ENCODE measurements around the gene PLXNB1. TPM values are rescaled to one million over a fixed set of nuclear protein-coding genes. Genes with fewer than 3 reads are reported as not detected.

The PLXNB1 gene
- total and polyA plus RNA-seq, 4 donors: 36.0 to 123 (median 86.1) TPM

DNA sequence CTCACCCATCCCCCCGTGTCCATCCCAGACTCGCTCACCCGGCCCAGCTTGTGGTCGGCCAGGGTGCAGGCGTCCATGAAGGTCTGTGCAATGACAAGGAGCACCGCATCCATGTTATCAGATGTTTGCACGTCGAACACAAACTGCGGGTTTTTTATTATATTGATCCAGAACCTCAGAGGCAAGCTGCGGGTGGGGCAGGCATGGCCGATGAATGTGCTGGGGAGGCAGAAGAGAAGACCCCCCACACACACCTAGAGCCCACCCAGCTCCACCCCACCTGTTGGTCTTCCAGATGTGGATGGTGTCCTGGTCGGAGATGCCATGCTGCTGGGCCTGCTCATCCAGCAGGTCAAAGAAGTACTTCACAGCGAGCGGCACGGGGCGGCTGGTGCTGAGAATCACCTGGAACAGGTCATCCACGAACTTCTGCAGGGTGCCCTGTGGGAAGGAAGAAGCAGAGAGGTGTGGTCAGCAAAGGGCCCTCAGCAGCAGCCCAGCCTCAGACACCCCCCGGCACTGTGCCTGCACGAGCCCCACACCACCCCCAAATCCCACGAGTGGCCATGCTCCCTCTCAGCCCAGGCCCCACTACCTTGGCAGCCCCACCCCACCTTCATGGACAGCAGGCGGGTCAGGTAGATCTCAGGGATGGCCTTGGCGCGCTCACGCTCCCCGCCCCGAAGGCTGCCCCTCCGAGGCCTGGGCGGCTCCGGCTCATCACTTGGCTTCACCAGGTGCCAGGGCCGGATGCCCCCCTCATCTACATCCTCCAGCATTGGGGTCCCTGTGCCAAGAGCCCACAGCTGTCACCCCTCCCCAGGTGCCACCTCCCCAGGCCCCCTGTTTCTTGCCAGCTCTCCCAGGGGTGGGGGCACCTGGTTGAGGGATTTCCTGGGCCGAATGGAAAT, 20.3 kb downstream of the PLXNB1 start:
- no peak overlapping the region for H3K4me3 ChIP-seq
- no peak overlapping the region for H3K9ac ChIP-seq (ENCODE audit: insufficient read depth in 1 of 2, low read length in 2 of 2)
- peak in 1 of 3 donors; percentile 8 for DNase-seq
- H3K27ac ChIP-seq (ENCODE audit: low read depth in 1 of 2, low read length in 1 of 2): no peak overlapping the region
- H3K36me3 ChIP-seq (ENCODE audit: control insufficient read depth in 4 of 4, insufficient read depth in 4 of 4, low read length in 4 of 4): peaks cover 10 to 72% (median 41%) of the 10 kb centered on the region in 4 donors
- TF ChIP-seq, protein P1, sequence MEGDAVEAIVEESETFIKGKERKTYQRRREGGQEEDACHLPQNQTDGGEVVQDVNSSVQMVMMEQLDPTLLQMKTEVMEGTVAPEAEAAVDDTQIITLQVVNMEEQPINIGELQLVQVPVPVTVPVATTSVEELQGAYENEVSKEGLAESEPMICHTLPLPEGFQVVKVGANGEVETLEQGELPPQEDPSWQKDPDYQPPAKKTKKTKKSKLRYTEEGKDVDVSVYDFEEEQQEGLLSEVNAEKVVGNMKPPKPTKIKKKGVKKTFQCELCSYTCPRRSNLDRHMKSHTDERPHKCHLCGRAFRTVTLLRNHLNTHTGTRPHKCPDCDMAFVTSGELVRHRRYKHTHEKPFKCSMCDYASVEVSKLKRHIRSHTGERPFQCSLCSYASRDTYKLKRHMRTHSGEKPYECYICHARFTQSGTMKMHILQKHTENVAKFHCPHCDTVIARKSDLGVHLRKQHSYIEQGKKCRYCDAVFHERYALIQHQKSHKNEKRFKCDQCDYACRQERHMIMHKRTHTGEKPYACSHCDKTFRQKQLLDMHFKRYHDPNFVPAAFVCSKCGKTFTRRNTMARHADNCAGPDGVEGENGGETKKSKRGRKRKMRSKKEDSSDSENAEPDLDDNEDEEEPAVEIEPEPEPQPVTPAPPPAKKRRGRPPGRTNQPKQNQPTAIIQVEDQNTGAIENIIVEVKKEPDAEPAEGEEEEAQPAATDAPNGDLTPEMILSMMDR (IDR thresholded peaks at IDR 0.05; ENCODE audit: control extremely low read depth, extremely low read depth): no peak
- H3K9me3 ChIP-seq (ENCODE audit: control insufficient read depth in 4 of 4, insufficient read depth in 3 of 4, low read length in 3 of 4): no peaks in the 10 kb centered on the region
- no peaks in the 10 kb centered on the region for H3K4me1 ChIP-seq (ENCODE audit: control insufficient read depth in 5 of 5, insufficient read depth in 5 of 5, low read length in 5 of 5)
- WGBS, 2 donors: 95 to 96% methylated on average over 31 of the region's 31 CpGs
- no peak for ATAC-seq (ENCODE audit: insufficient read depth, low FRiP score)
- no peaks in the 10 kb centered on the region for H3K27me3 ChIP-seq (ENCODE audit: control insufficient read depth in 3 of 3, insufficient read depth in 3 of 3, low read length in 2 of 3)

DNA sequence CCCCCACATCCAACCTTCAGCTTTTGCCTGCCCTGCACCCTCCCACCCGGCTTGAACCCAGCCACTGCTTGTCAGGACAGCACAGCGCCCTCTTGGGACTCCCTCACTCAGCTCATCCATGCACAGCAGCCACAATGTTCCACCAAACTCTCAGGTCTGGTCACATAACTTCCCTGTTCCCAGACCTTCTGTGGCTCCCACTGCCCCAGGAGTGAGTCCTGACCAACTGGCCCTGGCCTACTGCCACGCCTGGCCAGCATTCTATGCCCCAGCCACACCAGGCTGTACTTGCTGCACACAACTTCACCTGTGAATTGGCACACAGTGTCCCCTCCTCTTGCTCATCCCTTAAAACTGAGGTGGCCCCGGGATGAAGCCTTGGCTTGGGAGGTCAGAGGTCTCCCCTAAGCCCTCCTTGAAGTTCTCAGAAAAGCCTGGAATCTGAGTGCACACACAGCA, 21.0 kb downstream of the PLXNB1 start:
- TF ChIP-seq, protein P1 (IDR thresholded peaks at IDR 0.05; ENCODE audit: control extremely low read depth, extremely low read depth): no peak
- peaks cover 10 to 71% (median 41%) of the 10 kb centered on the region in 4 donors for H3K36me3 ChIP-seq (ENCODE audit: control insufficient read depth in 4 of 4, insufficient read depth in 4 of 4, low read length in 4 of 4)
- no peaks in the 10 kb centered on the region for H3K27me3 ChIP-seq (ENCODE audit: control insufficient read depth in 3 of 3, insufficient read depth in 3 of 3, low read length in 2 of 3)
- H3K27ac ChIP-seq (ENCODE audit: low read depth in 1 of 2, low read length in 1 of 2): no peak overlapping the region
- WGBS, 2 donors: 86 to 96% methylated on average over 4 of the region's 4 CpGs
- no peak for ATAC-seq (ENCODE audit: insufficient read depth, low FRiP score)
- peak in 1 of 3 donors; percentile 9 for DNase-seq
- H3K4me3 ChIP-seq: no peak overlapping the region
- no peaks in the 10 kb centered on the region for H3K9me3 ChIP-seq (ENCODE audit: control insufficient read depth in 4 of 4, insufficient read depth in 3 of 4, low read length in 3 of 4)
- H3K9ac ChIP-seq (ENCODE audit: insufficient read depth in 1 of 2, low read length in 2 of 2): no peak overlapping the region
- H3K4me1 ChIP-seq (ENCODE audit: control insufficient read depth in 5 of 5, insufficient read depth in 5 of 5, low read length in 5 of 5): no peaks in the 10 kb centered on the region

DNA sequence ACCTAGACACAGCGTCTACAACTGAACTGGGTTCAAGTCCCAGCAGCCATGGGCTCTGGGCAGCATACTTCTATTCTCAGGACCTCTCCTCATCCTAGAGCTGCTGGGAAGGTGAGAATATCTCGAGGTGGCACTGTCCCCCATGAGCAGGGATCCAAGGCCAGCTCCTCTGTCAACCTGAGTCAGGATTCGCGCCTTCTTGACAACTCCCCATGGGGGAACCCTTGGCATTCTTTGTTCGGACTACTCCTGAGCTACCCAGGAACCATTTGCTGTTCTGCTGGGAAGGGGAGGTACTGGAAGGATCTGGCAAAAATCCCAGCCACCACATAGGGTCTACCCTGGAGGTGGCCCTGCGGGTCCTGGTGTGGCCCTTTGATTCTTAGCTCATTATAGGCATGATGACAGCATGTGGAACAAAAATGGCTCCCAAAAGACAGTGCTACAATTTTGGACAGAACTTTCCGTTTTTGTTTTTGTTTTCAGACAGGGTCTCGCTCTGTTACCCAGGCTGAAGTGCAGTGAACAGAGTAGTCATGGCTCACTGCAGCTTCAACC, 22.3 kb downstream of the PLXNB1 start:
- TF ChIP-seq, protein P1 (IDR thresholded peaks at IDR 0.05; ENCODE audit: control extremely low read depth, extremely low read depth): no peak

More for the DNA sequence above, 22.3 kb downstream of the PLXNB1 start:
- DNase-seq: peak in 1 of 3 donors; percentile 8
- Histone ChIP-seq H3K27me3 (ENCODE audit: control insufficient read depth in 3 of 3, insufficient read depth in 3 of 3, low read length in 2 of 3) (no peaks in the 10 kb centered on the region), H3K9ac (ENCODE audit: insufficient read depth in 1 of 2, low read length in 2 of 2) (no peak overlapping the region), H3K4me1 (ENCODE audit: control insufficient read depth in 5 of 5, insufficient read depth in 5 of 5, low read length in 5 of 5) (no peaks in the 10 kb centered on the region), H3K9me3 (ENCODE audit: control insufficient read depth in 4 of 4, insufficient read depth in 3 of 4, low read length in 3 of 4) (no peaks in the 10 kb centered on the region), H3K27ac (ENCODE audit: low read depth in 1 of 2, low read length in 1 of 2) (no peak overlapping the region), H3K4me3 (no peak overlapping the region), H3K36me3 (ENCODE audit: control insufficient read depth in 4 of 4, insufficient read depth in 4 of 4, low read length in 4 of 4) (peaks cover 10 to 64% (median 34%) of the 10 kb centered on the region in 4 donors)
- 90 to 93% methylated on average over 8 of the region's 8 CpGs for WGBS, 2 donors
- no peak for ATAC-seq (ENCODE audit: insufficient read depth, low FRiP score)
